WI38 (cell line): ENCODE measurements around the gene TEX19.
"Not testable (repeated sequence)": the region's sequence is repeated elsewhere in the genome, so short reads cannot be mapped to it uniquely, and the experiment has no call there.

ENCODE experiments used
- H3K4me3 ChIP-seq: 2 replicates; pipeline ENCODE4 v1.5.1; 2011; ENCODE audit warnings: low read depth, mild to moderate bottlenecking, control low read depth, low read length
- TF ChIP-seq, protein P1 (sequence below): IDR thresholded peaks from 2 replicates; pipeline ENCODE4 v1.5.1; 2012; ENCODE audit warnings: low read depth, mild to moderate bottlenecking, control low read depth, low read length

The TEX19 gene

DNA sequence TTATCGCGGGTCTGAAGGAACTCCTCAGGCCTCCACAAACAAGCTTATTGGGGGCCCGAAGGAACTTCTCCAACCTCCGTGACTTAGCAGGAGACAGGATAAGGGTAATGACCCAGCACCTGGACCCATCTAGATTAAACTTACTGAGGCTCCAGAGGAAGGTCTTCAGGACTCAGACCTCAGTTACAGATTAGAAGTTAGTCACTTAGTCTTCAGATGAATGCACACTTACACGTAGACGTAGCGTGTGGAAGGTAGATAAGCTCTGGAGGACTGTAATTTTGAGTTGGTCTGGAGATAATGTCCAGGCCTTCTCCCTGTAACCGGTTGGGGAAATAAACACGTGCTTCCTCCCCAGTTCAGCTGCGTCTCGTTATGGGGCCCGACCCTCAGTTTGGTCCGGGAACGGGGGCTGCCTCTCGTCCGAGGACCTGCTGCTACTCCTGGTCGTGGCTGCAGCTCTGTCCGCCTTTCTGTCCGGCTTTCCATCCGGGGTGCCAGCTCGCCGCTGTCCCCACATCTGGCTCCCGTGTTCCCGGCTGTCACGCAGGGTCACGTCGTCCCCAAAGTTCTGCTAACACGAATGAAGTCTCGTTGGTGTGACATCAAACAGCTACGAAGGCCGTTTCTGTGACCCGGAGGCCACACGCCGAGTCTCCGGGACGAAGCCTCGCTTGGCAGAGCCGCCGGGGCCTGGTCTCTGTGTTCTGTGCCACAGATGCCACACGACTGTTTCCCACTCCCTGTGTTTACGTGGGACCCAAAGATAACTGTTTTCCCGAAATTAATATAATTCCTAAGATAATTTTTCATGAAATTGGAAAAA, 13.7 kb upstream of the TEX19 start:
- H3K4me3 ChIP-seq, result no peak overlapping the region
- TF ChIP-seq, protein P1, sequence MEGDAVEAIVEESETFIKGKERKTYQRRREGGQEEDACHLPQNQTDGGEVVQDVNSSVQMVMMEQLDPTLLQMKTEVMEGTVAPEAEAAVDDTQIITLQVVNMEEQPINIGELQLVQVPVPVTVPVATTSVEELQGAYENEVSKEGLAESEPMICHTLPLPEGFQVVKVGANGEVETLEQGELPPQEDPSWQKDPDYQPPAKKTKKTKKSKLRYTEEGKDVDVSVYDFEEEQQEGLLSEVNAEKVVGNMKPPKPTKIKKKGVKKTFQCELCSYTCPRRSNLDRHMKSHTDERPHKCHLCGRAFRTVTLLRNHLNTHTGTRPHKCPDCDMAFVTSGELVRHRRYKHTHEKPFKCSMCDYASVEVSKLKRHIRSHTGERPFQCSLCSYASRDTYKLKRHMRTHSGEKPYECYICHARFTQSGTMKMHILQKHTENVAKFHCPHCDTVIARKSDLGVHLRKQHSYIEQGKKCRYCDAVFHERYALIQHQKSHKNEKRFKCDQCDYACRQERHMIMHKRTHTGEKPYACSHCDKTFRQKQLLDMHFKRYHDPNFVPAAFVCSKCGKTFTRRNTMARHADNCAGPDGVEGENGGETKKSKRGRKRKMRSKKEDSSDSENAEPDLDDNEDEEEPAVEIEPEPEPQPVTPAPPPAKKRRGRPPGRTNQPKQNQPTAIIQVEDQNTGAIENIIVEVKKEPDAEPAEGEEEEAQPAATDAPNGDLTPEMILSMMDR, result no peak

DNA sequence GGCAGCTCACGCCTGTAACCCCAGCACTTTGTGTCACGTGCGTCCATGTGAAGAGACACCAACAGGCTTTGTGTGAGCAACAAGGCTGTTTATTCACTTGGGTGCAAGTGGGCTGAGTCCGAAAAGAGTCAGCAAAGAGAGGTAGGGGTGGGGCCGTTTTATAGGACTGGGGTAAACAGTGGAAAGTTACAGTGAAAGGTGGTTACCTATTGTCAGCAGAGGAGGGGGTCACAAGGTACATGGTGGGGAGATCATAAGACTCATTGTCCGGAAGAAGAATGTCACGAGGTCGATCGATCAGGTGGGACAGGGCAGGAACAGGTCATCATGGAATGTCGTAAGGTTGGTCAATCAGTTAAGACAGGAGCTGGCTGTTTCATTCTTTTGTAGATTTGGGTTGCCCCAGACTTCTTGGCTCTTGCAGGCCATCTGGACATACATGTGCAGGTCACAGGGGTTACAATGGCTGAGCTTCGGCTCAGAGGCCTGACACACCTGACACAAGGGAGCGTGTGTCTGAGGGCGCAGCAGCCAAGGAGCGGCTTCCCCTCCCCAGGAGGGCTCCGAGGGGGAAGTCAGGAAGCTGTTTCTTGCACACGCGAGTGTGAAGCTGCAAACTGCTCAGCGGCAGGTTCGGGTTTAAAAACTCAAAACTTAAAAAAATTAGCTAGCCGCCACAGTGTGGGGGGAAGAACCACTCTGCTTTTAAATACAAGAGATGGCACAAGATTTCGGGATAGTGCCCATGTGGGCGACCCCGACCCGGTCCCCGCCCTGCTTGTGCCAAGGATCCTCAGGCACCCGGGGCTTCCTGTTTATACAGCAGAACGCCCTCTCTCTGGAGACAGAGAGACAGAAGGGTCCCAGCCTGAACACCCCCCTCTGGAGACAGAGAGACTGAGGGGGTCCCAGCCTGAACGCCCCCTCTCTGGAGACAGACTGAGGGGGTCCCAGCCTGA, 12.4 kb upstream of the TEX19 start:
- TF ChIP-seq, protein P1, result no peak
- H3K4me3 ChIP-seq, result no peak overlapping the region

- H3K4me3 ChIP-seq, result not testable (repeated sequence)
These were observed 11.1 kb upstream of the TEX19 start for GRCh38 chr17:82347994-82348393.

GRCh38 chr17:82348434-82348833, 10.6 kb upstream of the TEX19 start:
- no peak overlapping the region for H3K4me3 ChIP-seq
- TF ChIP-seq, protein P1, result no peak

GRCh38 chr17:82348866-82349265, 10.2 kb upstream of the TEX19 start:
- no peak overlapping the region for H3K4me3 ChIP-seq
- TF ChIP-seq, protein P1, result no peak

DNA sequence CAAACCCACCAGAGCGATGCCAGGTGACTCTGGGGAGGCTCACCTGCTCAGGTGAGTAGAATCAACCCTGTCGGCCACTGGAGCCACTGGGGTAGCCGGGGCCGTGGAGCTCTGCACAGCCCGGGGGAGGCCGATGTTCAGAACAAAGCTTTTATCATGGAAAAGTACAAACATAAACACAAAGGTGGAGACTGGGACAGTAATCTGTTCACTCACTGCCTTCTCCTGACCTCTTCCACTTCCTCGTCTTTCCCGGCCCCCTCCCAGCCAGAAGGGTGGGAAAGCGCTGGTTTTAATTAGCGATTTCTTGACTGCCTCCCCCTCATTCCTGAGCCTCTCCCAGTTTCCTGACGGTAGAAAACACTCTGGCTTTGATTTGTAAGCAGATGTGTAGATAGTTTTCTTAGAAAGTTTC, 9.8 kb upstream of the TEX19 start:
- TF ChIP-seq, protein P1, result no peak
- H3K4me3 ChIP-seq, result no peak overlapping the region

DNA sequence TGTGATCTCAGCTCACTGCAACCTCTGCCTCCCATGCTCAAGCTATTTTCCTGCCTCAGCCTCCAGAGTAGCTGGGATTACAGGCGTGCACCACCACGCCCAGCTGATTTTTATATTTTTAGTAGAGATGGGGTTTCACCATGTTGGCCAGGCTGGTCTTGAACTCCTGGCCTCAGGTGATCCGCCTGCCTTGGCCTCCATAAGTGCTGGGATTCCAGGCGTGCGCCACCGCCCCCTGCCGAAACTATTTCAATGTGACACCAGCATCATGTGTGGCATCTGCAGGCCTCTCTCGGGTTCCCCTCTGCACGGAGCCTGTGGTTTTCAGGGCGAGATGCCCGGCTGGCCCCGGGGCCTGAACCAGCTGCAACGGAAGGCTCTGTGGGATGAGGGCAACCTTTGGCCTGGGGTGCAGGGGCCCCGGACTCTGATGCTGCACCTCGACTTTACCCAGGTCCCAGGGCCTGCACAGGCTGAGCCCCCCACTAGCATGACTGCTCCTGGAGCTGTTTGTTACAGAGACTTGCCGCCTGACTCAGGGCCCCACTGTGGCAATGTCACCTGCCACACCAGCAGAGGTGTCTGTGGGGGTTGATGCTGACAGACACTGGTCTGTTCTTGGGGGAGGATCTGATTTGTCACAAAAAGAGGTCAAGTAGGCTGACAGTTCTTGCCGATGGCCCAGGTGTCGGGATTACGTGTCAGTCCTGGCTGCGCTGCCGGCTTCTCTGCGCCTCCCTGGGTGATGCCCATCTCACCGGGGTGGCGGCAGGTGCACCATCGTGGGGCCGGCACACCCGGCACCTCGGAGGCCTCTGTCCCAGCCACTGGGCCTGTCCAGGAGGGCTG, 8.6 kb upstream of the TEX19 start:
- TF ChIP-seq, protein P1, result no peak
- no peak overlapping the region for H3K4me3 ChIP-seq
